CD4-positive, CD25-positive, alpha-beta regulatory T cell (primary cell): ENCODE data around the gene ACAP1. TPM values are rescaled to one million over a fixed set of nuclear protein-coding genes. Genes with fewer than 3 reads are reported as not detected.
A peak's percentile ranks its signal among the peaks of the same experiment; 100 is the strongest.

ENCODE experiments used
- ATAC-seq, 2 donors: fragments of 150-1000 bp; cut with Tn5 transposase; one replicate each; pipeline ENCODE4 v1.10.0; 2021; ENCODE audit warnings: low read depth in 2 of 2, moderate number of reproducible peaks in 2 of 2, moderate library complexity in 1 of 2
- DNase-seq, 3 donors: peaks; one replicate each; pipeline versions ENCODE4 v3.0.0 to v3.0.0-alpha.2; 2012 to 2022; ENCODE audit warnings: mixed read lengths in 1 of 3
- H3K27ac ChIP-seq: one replicate; pipeline ENCODE4 v1.7.0; 2013; ENCODE audit warnings: mild to moderate bottlenecking, low read length; ENCODE audit not compliant: insufficient read depth, poor library complexity, severe bottlenecking
- H3K27me3 ChIP-seq: one replicate; pipeline ENCODE4 v1.7.0; 2013; ENCODE audit warnings: low read length; ENCODE audit not compliant: control insufficient read depth, insufficient read depth
- H3K36me3 ChIP-seq: one replicate; pipeline ENCODE4 v1.7.0; 2013; ENCODE audit warnings: mild to moderate bottlenecking, low read length, moderate library complexity; ENCODE audit not compliant: control insufficient read depth, insufficient read depth
- H3K4me1 ChIP-seq: 2 replicates; pipeline ENCODE4 v1.7.0; 2013; ENCODE audit warnings: mild to moderate bottlenecking, low read length; ENCODE audit not compliant: insufficient read depth, control insufficient read depth, poor library complexity, severe bottlenecking
- H3K4me3 ChIP-seq: one replicate; pipeline ENCODE4 v1.7.0; 2013; ENCODE audit warnings: low read depth, mild to moderate bottlenecking, low read length, moderate library complexity
- H3K9me3 ChIP-seq, 2 experiments: 1 replicate in 1 of 2; 2 replicates in 1 of 2; pipeline ENCODE4 v1.7.0; 2013; ENCODE audit warnings: low read length in 2 of 2, mild to moderate bottlenecking in 1 of 2, moderate library complexity in 1 of 2; ENCODE audit not compliant: control insufficient read depth in 2 of 2
- H3K27ac Mint-ChIP-seq, 3 donors: one replicate each; pipeline ENCODE4 v1.8.0; 2020 to 2022; ENCODE audit warnings: mild to moderate bottlenecking in 3 of 3, mixed read lengths in 3 of 3, moderate library complexity in 2 of 3
- H3K27me3 Mint-ChIP-seq: one replicate; pipeline ENCODE4 v1.8.0; 2022; ENCODE audit warnings: mild to moderate bottlenecking, mixed read lengths
- H3K36me3 Mint-ChIP-seq: one replicate; pipeline ENCODE4 v1.8.0; 2020; ENCODE audit warnings: mixed read lengths
- H3K4me1 Mint-ChIP-seq, 4 donors: one replicate each; pipeline ENCODE4 v1.8.0; 2020 to 2022; ENCODE audit warnings: mixed read lengths in 4 of 4, mild to moderate bottlenecking in 1 of 4
- H3K4me3 Mint-ChIP-seq, 4 donors: one replicate each; pipeline ENCODE4 v1.8.0; 2020 to 2022; ENCODE audit warnings: mild to moderate bottlenecking in 4 of 4, mixed read lengths in 4 of 4, moderate library complexity in 3 of 4
- H3K9me3 Mint-ChIP-seq, 7 donors: one replicate each; pipeline ENCODE4 v1.8.0; 2020 to 2022; ENCODE audit warnings: mixed read lengths in 7 of 7, mild to moderate bottlenecking in 3 of 7, moderate library complexity in 2 of 7
- polyA plus RNA-seq, 4 donors: library from polyadenylated mRNA; unstranded; fragments of 300-500 nt; fragmentation: Illumina TruSeq; gene quantifications; one replicate each; pipeline ENCODE4 v1.2.3, GENCODE V29; 2021
- total RNA-seq: library from RNA; stranded (reverse); gene quantifications from one replicate; pipeline ENCODE4 v1.2.3, GENCODE V29; 2022

Gene ACAP1
- total and polyA plus RNA-seq, 5 donors from 2014 or later: 194 to 723 (median 219) TPM

DNA sequence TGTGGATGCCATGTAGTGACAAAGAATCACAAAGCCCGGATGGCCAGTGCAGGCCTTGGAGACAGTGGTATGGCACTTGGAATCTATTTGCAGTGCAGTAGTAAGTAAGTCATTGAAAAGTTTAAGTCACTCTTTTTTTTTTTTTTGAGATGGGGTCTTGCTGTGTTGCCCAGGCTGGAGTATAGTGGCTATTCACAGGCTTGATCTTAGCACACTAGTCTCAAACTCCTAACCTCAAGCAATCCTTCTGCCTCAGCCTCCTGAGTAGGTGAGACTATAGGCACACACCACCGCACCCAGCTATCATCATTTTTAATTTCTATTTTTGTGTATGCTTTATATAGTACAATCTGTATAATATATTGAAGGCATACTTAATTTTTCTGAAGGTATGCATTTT lies 62.3 kb downstream of the ACAP1 start:
- Histone ChIP-seq H3K4me1 (peaks cover 20% of the 10 kb centered on the region), H3K36me3 (no peaks in the 10 kb centered on the region), H3K4me3 (no peak overlapping the region), H3K9me3 (no peaks in the 10 kb centered on the region), H3K27me3 (no peaks in the 10 kb centered on the region), H3K27ac (no peak overlapping the region)
- peaks cover 3 to 23% (median 7%) of the 10 kb centered on the region in 4 donors for H3K4me1 Mint-ChIP-seq
- H3K36me3 Mint-ChIP-seq: no peaks in the 10 kb centered on the region
- no peaks in the 10 kb centered on the region for H3K9me3 Mint-ChIP-seq
- peak overlapping the region in 3 of 4 donors; percentile 11 to 42 (median 40) for H3K4me3 Mint-ChIP-seq
- H3K27me3 Mint-ChIP-seq: no peaks in the 10 kb centered on the region
- no peak overlapping the region for H3K27ac Mint-ChIP-seq
- DNase-seq (no peak), ATAC-seq (no peak)

Other genes with a start within 250 kb of the ACAP1 start
Only the 30 nearest of the 35 such genes appear.
- not detected for gene ASGR1, start 157.2 kb upstream of the ACAP1 start, total RNA-seq
- under 1 TPM in 1 of 4 donors, not detected in 3; 0.24 TPM for gene ASGR1, start 157.2 kb upstream of the ACAP1 start, polyA plus RNA-seq
- gene DLG4, start 116.7 kb upstream of the ACAP1 start, total RNA-seq: 2.9 TPM
- under 1 TPM; 0.22 to 0.73 (median 0.42) TPM for gene DLG4, start 116.7 kb upstream of the ACAP1 start, polyA plus RNA-seq
- 277 TPM for gene ACADVL, start 116.6 kb upstream of the ACAP1 start, total RNA-seq
- gene ACADVL, start 116.6 kb upstream of the ACAP1 start, polyA plus RNA-seq: 10 to 100 TPM; 73.6 to 92.3 (median 84.9) TPM
- gene DVL2, start 102.0 kb upstream of the ACAP1 start, total RNA-seq: 35.8 TPM
- 10 to 100 TPM; 10.5 to 19.4 (median 15.7) TPM for gene DVL2, start 102.0 kb upstream of the ACAP1 start, polyA plus RNA-seq
- 16.0 TPM for gene PHF23, start 97.1 kb upstream of the ACAP1 start, total RNA-seq
- 10 to 100 TPM; 17.0 to 24.8 (median 21.2) TPM for gene PHF23, start 97.1 kb upstream of the ACAP1 start, polyA plus RNA-seq
- gene GABARAP, start 94.1 kb upstream of the ACAP1 start, total RNA-seq: 227 TPM
- 1,000 to 10,000 TPM in 2 of 4 donors, 100 to 1,000 TPM in 2; 939 to 1,205 (median 986) TPM for gene GABARAP, start 94.1 kb upstream of the ACAP1 start, polyA plus RNA-seq
- gene CTDNEP1, start 84.8 kb upstream of the ACAP1 start, total RNA-seq: 114 TPM
- gene CTDNEP1, start 84.8 kb upstream of the ACAP1 start, polyA plus RNA-seq: 10 to 100 TPM; 33.0 to 40.7 (median 38.8) TPM
- 31.6 TPM for gene ELP5, start 84.3 kb upstream of the ACAP1 start, total RNA-seq
- 10 to 100 TPM; 54.5 to 74.0 (median 59.0) TPM for gene ELP5, start 84.3 kb upstream of the ACAP1 start, polyA plus RNA-seq
- gene CLDN7, start 74.1 kb upstream of the ACAP1 start, total RNA-seq: not detected
- 1 to 10 TPM in 2 of 4 donors, under 1 TPM in 2; 0.55 to 2.0 (median 1.3) TPM for gene CLDN7, start 74.1 kb upstream of the ACAP1 start, polyA plus RNA-seq
- not detected for gene SLC2A4, start 54.8 kb upstream of the ACAP1 start, total RNA-seq
- gene SLC2A4, start 54.8 kb upstream of the ACAP1 start, polyA plus RNA-seq: not detected
- not detected for gene YBX2, start 41.9 kb upstream of the ACAP1 start, total RNA-seq
- not detected for gene YBX2, start 41.9 kb upstream of the ACAP1 start, polyA plus RNA-seq
- 485 TPM for gene EIF5A, start 28.9 kb upstream of the ACAP1 start, total RNA-seq
- gene EIF5A, start 28.9 kb upstream of the ACAP1 start, polyA plus RNA-seq: 100 to 1,000 TPM; 210 to 631 (median 398) TPM
- gene GPS2, start 21.2 kb upstream of the ACAP1 start, total RNA-seq: 129 TPM
- 100 to 1,000 TPM in 2 of 4 donors, 10 to 100 TPM in 2; 79.3 to 107 (median 96.5) TPM for gene GPS2, start 21.2 kb upstream of the ACAP1 start, polyA plus RNA-seq
- gene NEURL4, start 7.2 kb upstream of the ACAP1 start, total RNA-seq: 39.5 TPM
- gene NEURL4, start 7.2 kb upstream of the ACAP1 start, polyA plus RNA-seq: 1 to 10 TPM in 2 of 4 donors, under 1 TPM in 2; 0.27 to 1.2 (median 0.83) TPM
- 1.3 TPM for gene KCTD11, start 15.6 kb downstream of the ACAP1 start, total RNA-seq
- 1 to 10 TPM; 2.6 to 4.0 (median 2.9) TPM for gene KCTD11, start 15.6 kb downstream of the ACAP1 start, polyA plus RNA-seq
- not detected for gene TMEM95, start 18.6 kb downstream of the ACAP1 start, total RNA-seq
- gene TMEM95, start 18.6 kb downstream of the ACAP1 start, polyA plus RNA-seq: not detected
- 4.8 TPM for gene TNK1, start 44.6 kb downstream of the ACAP1 start, total RNA-seq
- gene TNK1, start 44.6 kb downstream of the ACAP1 start, polyA plus RNA-seq: 1 to 10 TPM in 3 of 4 donors, under 1 TPM in 1; 0.42 to 3.8 (median 1.4) TPM
- 113 TPM for gene PLSCR3, start 58.0 kb downstream of the ACAP1 start, total RNA-seq
- 100 to 1,000 TPM; 148 to 174 (median 153) TPM for gene PLSCR3, start 58.0 kb downstream of the ACAP1 start, polyA plus RNA-seq
- gene TMEM256, start 67.6 kb downstream of the ACAP1 start, total RNA-seq: 23.0 TPM
- gene TMEM256, start 67.6 kb downstream of the ACAP1 start, polyA plus RNA-seq: 10 to 100 TPM; 64.9 to 80.9 (median 66.7) TPM
- gene NLGN2, start 71.3 kb downstream of the ACAP1 start, total RNA-seq: 3.6 TPM
- not detected for gene NLGN2, start 71.3 kb downstream of the ACAP1 start, polyA plus RNA-seq
- not detected for gene SPEM1, start 83.8 kb downstream of the ACAP1 start, total RNA-seq
- gene SPEM1, start 83.8 kb downstream of the ACAP1 start, polyA plus RNA-seq: not detected
- not detected for gene SPEM2, start 89.1 kb downstream of the ACAP1 start, total RNA-seq
- gene SPEM2, start 89.1 kb downstream of the ACAP1 start, polyA plus RNA-seq: not detected
- gene SPEM3, start 92.3 kb downstream of the ACAP1 start, total RNA-seq: not detected
- gene SPEM3, start 92.3 kb downstream of the ACAP1 start, polyA plus RNA-seq: not detected
- 16.8 TPM for gene TMEM102, start 98.9 kb downstream of the ACAP1 start, total RNA-seq
- gene TMEM102, start 98.9 kb downstream of the ACAP1 start, polyA plus RNA-seq: 10 to 100 TPM; 22.3 to 28.4 (median 24.2) TPM
- 3.3 TPM for gene FGF11, start 103.0 kb downstream of the ACAP1 start, total RNA-seq
- under 1 TPM in 3 of 4 donors, not detected in 1; 0.07 to 0.27 (median 0.18) TPM for gene FGF11, start 103.0 kb downstream of the ACAP1 start, polyA plus RNA-seq
- 7.6 TPM for gene CHRNB1, start 108.5 kb downstream of the ACAP1 start, total RNA-seq
- 10 to 100 TPM; 18.0 to 28.7 (median 27.0) TPM for gene CHRNB1, start 108.5 kb downstream of the ACAP1 start, polyA plus RNA-seq
- 53.5 TPM for gene ZBTB4, start 143.1 kb downstream of the ACAP1 start, total RNA-seq
- gene ZBTB4, start 143.1 kb downstream of the ACAP1 start, polyA plus RNA-seq: 10 to 100 TPM in 3 of 4 donors, 1 to 10 TPM in 1; 8.3 to 14.0 (median 11.0) TPM
- not detected for gene SLC35G6, start 144.9 kb downstream of the ACAP1 start, total RNA-seq
- gene SLC35G6, start 144.9 kb downstream of the ACAP1 start, polyA plus RNA-seq: not detected
- gene POLR2A, start 147.8 kb downstream of the ACAP1 start, total RNA-seq: 568 TPM
- 10 to 100 TPM; 32.3 to 44.0 (median 37.2) TPM for gene POLR2A, start 147.8 kb downstream of the ACAP1 start, polyA plus RNA-seq
- 46.9 TPM for gene TNFSF12, start 212.5 kb downstream of the ACAP1 start, total RNA-seq
- 10 to 100 TPM; 35.5 to 49.6 (median 41.9) TPM for gene TNFSF12, start 212.5 kb downstream of the ACAP1 start, polyA plus RNA-seq